Measurements from ENCODE around the gene ERO1B. TPM values are rescaled to one million over a fixed set of nuclear protein-coding genes. Genes with fewer than 3 reads are reported as not detected.
A peak's percentile ranks its signal among the peaks of the same experiment; 100 is the strongest.
"Not testable (repeated sequence)": the region's sequence is repeated elsewhere in the genome, so short reads cannot be mapped to it uniquely, and the experiment has no call there.

Gene ERO1B
- total RNA-seq, 1 experiment from 2014 or later: 2.9 TPM

- DNase-seq (ENCODE audit: low read depth): not testable (repeated sequence)
Measured at GRCh38 chr1:236188084-236188483, 93.7 kb downstream of the ERO1B start.

DNA sequence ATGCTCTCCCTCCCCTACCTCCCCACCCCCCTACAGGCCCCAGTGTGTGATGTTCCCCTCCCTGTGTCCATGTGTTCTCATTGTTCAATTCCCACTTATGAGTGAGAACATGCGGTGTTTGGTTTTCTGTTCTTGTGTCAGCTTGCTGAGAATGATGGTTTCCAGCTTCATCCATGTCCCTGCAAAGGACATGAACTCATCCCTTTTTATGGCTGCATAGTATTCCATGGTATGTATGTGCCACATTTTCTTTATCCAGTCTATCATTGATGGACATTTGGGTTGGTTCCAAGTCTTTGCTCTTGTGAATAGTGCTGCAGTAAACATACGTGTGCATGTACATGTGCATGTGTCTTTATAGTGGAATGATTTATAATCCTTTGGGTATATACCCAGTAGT lies 95.3 kb downstream of the ERO1B start:
- not testable (repeated sequence) for DNase-seq (ENCODE audit: low read depth)

DNA sequence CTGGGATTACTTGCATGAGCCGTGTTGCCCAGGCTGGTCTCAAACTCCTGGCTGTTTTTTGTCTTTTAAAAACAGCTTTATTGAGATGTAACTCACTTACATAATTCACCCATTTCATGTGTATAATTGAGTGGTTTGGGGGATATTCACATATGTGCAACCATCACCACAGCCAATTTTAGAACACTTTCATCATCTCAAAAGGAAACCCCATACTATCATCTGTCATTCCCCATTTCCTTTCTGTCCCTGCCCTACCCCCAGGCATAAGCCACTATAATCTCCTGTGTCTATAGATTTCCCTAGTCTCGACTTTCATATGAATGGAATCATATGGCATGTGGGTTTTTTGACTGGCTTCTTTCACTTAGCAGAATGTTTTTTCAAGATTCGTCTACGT lies 96.1 kb downstream of the ERO1B start:
- DNase-seq (ENCODE audit: low read depth): no peak

- no peak for DNase-seq (ENCODE audit: low read depth)
Measured at GRCh38 chr1:236181059-236181458, 100.7 kb downstream of the ERO1B start.

- no peak for DNase-seq (ENCODE audit: low read depth)
Measured at GRCh38 chr1:236179634-236180033, 102.1 kb downstream of the ERO1B start.

- no peak for DNase-seq (ENCODE audit: low read depth)
Measured at GRCh38 chr1:236176337-236177336, 105.1 kb downstream of the ERO1B start.

DNA sequence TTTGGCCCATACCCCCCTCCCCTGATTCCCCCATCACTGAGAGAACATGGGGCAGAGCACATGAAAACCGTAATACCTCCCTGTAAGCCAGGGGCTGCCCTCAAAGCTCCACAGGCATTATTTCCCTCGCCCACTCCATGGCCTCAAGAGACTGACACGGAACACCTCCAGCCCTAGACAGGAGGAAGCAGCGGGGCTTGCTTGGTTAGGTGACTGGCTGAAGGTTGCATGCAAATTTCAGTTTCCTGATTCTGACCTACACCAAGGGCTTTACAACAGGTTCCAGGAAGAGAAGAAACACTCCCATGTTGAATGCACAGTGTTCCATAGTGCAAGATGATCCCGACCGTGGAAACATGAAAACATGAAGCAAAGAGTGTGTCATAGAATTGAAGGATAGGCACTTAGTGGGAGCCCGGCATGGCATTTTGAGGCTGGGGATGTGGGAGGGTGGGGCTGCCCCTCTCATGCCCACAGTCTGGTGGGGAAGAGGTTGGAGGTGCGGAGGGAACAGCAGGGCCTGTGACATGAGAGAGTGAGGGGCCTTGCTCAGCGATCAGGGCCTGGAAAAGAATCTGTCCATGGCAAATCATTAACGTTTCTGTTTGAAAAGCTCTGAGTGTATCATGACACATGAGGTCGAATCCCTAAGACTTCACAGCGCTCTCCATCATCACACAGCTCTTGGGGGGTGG lies 106.0 kb downstream of the ERO1B start:
- no peak for DNase-seq (ENCODE audit: low read depth)

DNA sequence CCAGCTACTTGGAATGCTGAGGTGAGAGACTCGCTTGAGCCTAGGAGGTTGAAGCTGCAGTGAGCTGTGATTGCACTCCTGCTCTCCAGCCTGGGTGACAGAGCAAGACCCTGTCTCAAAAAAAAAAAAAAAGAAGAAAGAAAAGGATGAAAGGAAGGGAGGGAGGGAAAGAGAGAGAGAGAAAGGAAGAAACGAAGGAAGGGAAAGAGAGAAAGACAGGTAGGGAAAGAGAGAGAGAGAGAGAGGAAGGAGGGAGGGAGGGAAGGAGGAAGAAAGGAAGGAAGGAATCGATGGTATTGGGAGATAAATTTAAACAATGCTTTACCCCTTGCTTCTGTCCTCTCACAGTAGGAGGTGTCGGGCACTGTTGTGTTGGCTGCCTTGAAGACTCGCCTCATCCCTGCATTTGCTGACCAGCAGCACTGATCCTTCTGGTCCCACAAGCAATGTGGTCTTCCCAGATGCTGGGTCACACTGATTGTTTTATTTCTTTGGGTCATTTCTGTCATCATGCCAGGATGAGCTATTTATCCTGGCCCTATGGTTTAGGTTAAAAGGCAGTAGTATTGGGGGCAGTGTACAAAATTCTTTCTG lies 108.5 kb downstream of the ERO1B start:
- no peak for DNase-seq (ENCODE audit: low read depth)

DNA sequence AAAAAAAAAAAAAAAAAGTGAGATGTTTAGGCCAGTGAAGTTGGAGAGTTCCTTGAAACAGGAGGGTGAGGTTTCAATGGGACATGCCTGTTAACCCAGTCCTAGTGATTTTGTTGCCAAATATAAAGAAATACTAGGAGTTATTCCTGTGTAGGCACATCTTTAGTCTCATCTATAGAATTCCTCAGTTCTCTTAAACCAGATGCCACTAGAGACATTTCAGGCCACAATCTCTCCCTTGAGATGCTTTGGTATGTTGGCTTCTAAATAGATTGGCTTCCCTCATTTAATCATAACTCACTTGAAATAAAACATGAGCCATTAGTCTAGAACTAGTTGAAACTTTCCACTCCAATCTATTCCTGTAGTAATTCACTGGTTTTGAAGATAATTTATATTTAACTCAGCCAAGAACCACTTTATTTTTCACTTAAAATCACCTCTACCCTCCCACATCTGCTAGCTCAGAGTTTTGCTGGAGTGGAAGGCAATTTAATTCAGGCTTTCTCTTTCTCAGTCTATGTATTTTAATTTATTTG lies 109.6 kb downstream of the ERO1B start:
- no peak for DNase-seq (ENCODE audit: low read depth)

DNA sequence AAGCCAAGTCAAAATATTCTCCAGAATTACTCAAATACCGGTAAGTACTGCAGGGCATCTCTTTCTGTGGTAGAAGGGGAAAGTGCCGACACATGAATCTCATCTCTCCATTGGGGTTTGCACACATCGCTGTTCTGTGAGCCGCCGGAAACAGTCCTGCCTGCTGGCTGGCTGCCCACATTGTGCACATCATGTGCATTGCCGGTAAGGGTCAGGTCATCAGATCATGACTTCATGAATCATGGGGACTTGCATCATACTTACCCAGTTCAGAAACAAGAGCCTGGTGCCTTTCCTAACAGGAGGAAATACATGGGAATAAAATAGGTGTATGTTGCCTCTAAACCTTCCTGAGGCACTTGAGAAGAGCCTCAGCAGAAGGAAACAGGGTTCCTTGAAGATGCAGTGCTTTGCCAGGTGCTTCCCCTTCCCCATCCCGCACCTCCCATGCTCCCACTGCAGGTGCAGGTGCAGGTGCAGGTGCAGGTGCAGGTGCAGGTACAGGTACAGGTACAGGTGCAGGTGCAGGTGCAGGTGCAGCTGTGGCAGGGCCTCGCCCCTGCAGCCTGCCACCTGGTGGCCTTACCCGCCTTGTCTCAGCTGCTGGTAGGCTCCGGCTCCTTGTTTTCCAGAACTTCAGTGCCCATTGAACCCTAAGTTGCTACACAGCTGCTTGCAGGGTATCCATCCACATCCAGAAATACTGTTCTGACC lies 112.9 kb downstream of the ERO1B start:
- DNase-seq (ENCODE audit: low read depth): peak; percentile 32

DNA sequence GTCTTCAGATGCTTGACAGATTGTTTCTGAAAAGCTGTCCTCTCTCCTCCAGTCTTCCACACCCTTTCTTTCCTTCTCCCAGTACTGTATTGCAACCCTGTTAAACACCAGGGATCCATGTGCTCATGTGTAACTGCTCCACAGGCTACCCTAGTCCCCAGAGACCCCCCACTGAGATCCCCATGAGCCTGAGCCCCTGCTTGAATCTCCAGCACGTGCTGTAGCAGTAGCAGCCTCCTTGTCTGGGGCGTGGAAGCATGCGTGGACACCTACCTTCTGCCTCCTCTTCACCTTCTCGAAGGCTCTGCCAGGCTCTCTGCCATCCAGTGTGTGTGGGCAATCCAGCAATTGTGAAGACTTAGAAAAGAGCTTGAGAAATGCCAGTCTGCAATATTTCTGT lies 114.2 kb downstream of the ERO1B start:
- no peak for DNase-seq (ENCODE audit: low read depth)

GRCh38 chr1:236167154-236167553 lies 114.6 kb downstream of the ERO1B start:
- no peak for DNase-seq (ENCODE audit: low read depth)

- no peak for DNase-seq (ENCODE audit: low read depth)
Measured at GRCh38 chr1:236166041-236166440, 115.7 kb downstream of the ERO1B start.

Other genes with a start within 250 kb of the ERO1B start
- 5.8 and 7.6 TPM in 2 replicates for gene NID1, start 216.9 kb downstream of the ERO1B start, total RNA-seq (2014; rRNA removed; shearing (Covaris generic))
- gene GPR137B, start 139.4 kb downstream of the ERO1B start, total RNA-seq (2014; rRNA removed; shearing (Covaris generic)): 4.6 and 12.2 TPM in 2 replicates
- gene EDARADD, start 112.3 kb upstream of the ERO1B start, total RNA-seq (2014; rRNA removed; shearing (Covaris generic)): 2.7 and 6.0 TPM in 2 replicates
- gene LGALS8, start 242.0 kb upstream of the ERO1B start, total RNA-seq (2014; rRNA removed; shearing (Covaris generic)): 89.3 and 97.9 TPM in 2 replicates

Measured in Daoy (cell line).